Endothelial cell of umbilical vein (primary cell): ENCODE data around the gene FHIT. TPM values are rescaled to one million over a fixed set of nuclear protein-coding genes. Genes with fewer than 3 reads are reported as not detected.

Experiments used
- BruUV-seq: library from RNA; stranded (reverse); fragments of 400-500 nt; replicated peaks from 2 replicates; lab custom pipeline; 2021; lab: Mats Ljungman, UMichigan
- CTCF ChIA-PET: fragments of 300-600, 350-600 bp; sonication (Branson Sonifier 250); formaldehyde crosslinking; loops from one replicate; lab custom pipeline; 2021; ENCODE audit warnings: antibody characterized with exemption, inconsistent platforms; lab: Charles Lee
- POLR2A ChIA-PET: fragments of 300-600, 350-600 bp; sonication (Branson Sonifier 250); formaldehyde crosslinking; loops from one replicate; lab custom pipeline; 2021; ENCODE audit warnings: antibody characterized with exemption, inconsistent platforms; lab: Charles Lee
- DNase-seq: peaks from one replicate; pipeline ENCODE4 v3.0.0-alpha.2; 2011; ENCODE audit warnings: low read depth, low spot score
- FAIRE-seq: peaks from 2 replicates; lab custom pipeline; 2011; peaks lifted over from hg19 to GRCh38; lab: Jason Lieb, UNC
- H2AFZ ChIP-seq: 2 replicates; pipeline ENCODE4 v1.6.0; 2012; ENCODE audit warnings: low read depth, low read length, control low read depth, inconsistent platforms
- H3K27ac ChIP-seq: 2 replicates; pipeline ENCODE4 v1.5.1; 2011; ENCODE audit warnings: low read depth, mild to moderate bottlenecking, control low read depth, low read length, moderate library complexity; ENCODE audit not compliant: insufficient read depth
- H3K27me3 ChIP-seq, 2 experiments: 2 replicates each; pipeline versions ENCODE4 v1.6.0 to v1.6.1; 2011; ENCODE audit warnings: low read length in 2 of 2, mixed read lengths in 1 of 2; ENCODE audit not compliant: control insufficient read depth in 2 of 2, insufficient read depth in 2 of 2
- H3K36me3 ChIP-seq, 2 experiments: 2 replicates in 1 of 2; 3 replicates in 1 of 2; pipeline ENCODE4 v1.5.1; 2011; ENCODE audit warnings: low read length in 2 of 2, mild to moderate bottlenecking in 1 of 2, moderate library complexity in 1 of 2; ENCODE audit not compliant: control insufficient read depth in 2 of 2, insufficient read depth in 2 of 2; ENCODE audit errors: extremely low read depth in 1 of 2
- H3K4me1 ChIP-seq: 3 replicates; pipeline ENCODE4 v1.5.1; 2011; ENCODE audit warnings: mild to moderate bottlenecking, low read length; ENCODE audit not compliant: control insufficient read depth, insufficient read depth; ENCODE audit errors: extremely low read depth
- H3K4me2 ChIP-seq: 2 replicates; pipeline ENCODE4 v1.6.1; 2011; ENCODE audit warnings: low read length, control low read depth, mixed read lengths; ENCODE audit not compliant: insufficient read depth
- H3K4me3 ChIP-seq, 3 experiments: fragments of 200-600 bp in 1 of 3; sonication (generic), shearing (Covaris generic) in 1 of 3; replicated peaks in 1 of 3; 2 replicates each; pipeline ENCODE4 v1.5.1; 2011 to 2016; ENCODE audit warnings: control low read depth in 3 of 3, low read length in 3 of 3, mild to moderate bottlenecking in 2 of 3, inconsistent platforms in 1 of 3, low read depth in 1 of 3, moderate library complexity in 1 of 3; ENCODE audit not compliant: insufficient read depth in 1 of 3
- H3K79me2 ChIP-seq: 2 replicates; pipeline ENCODE4 v1.6.0; 2012; ENCODE audit warnings: low read length, inconsistent platforms; ENCODE audit not compliant: control insufficient read depth, insufficient read depth
- H3K9ac ChIP-seq: replicated peaks from 2 replicates; pipeline ENCODE3; 2011; ENCODE audit warnings: low read length, control low read depth; ENCODE audit not compliant: insufficient read depth; ENCODE audit errors: extremely low read depth
- H3K9me1 ChIP-seq: replicated peaks from 3 replicates; pipeline ENCODE4 v1.6.0; 2011; ENCODE audit warnings: mild to moderate bottlenecking, low read length; ENCODE audit not compliant: control insufficient read depth, insufficient read depth; ENCODE audit errors: extremely low read depth
- H3K9me3 ChIP-seq: replicated peaks from 2 replicates; pipeline ENCODE4 v1.5.1; 2012; ENCODE audit warnings: low read length, inconsistent platforms; ENCODE audit not compliant: control insufficient read depth, insufficient read depth
- H4K20me1 ChIP-seq: replicated peaks from 2 replicates; pipeline ENCODE3; 2011; ENCODE audit warnings: mild to moderate bottlenecking, low read length; ENCODE audit not compliant: control insufficient read depth, insufficient read depth; ENCODE audit errors: extremely low read depth
- CTCF ChIP-seq, 2 donors: IDR thresholded peaks; 1 replicate in 1 of 2; 2 replicates in 1 of 2; pipeline ENCODE4 v1.5.1; 2011; ENCODE audit warnings: low read length in 2 of 2, mild to moderate bottlenecking in 2 of 2, moderate library complexity in 2 of 2, control low read depth in 1 of 2, inconsistent platforms in 1 of 2, low read depth in 1 of 2; ENCODE audit not compliant: insufficient read depth in 1 of 2; ENCODE audit errors: extremely low read depth in 1 of 2
- EZH2 ChIP-seq: IDR thresholded peaks from 2 replicates; pipeline ENCODE4 v1.6.1; 2012; ENCODE audit warnings: borderline replicate concordance, low read depth, mild to moderate bottlenecking, moderate library complexity, low read length, inconsistent platforms; ENCODE audit not compliant: severe bottlenecking
- FOS ChIP-seq: IDR thresholded peaks from 2 replicates; pipeline ENCODE4 v1.6.1; 2011; ENCODE audit warnings: mild to moderate bottlenecking, low read length, moderate library complexity, borderline replicate concordance; ENCODE audit not compliant: insufficient read depth
- GATA2 ChIP-seq: IDR thresholded peaks from 2 replicates; pipeline ENCODE4 v1.7.0; 2011; ENCODE audit warnings: low read depth, mild to moderate bottlenecking, moderate library complexity, mixed read lengths, low read length; ENCODE audit not compliant: insufficient read length, insufficient read depth
- JUN ChIP-seq: IDR thresholded peaks from 2 replicates; pipeline ENCODE4 v1.6.1; 2011; ENCODE audit warnings: borderline replicate concordance, low read depth; ENCODE audit not compliant: insufficient read length, insufficient read depth
- MAX ChIP-seq: IDR thresholded peaks from 2 replicates; pipeline ENCODE4 v1.6.1; 2011; ENCODE audit not compliant: insufficient read depth, insufficient read length
- MYC ChIP-seq: IDR thresholded peaks from one replicate; pipeline ENCODE4 v1.6.1; 2011; ENCODE audit warnings: mild to moderate bottlenecking, low read depth, low read length
- POLR2A ChIP-seq: IDR thresholded peaks from 2 replicates; pipeline ENCODE4 v1.6.1; 2012; ENCODE audit warnings: low read depth, mild to moderate bottlenecking, control low read depth, low read length
- POLR2AphosphoS5 ChIP-seq: IDR thresholded peaks from 2 replicates; pipeline ENCODE4 v1.6.1; 2012; ENCODE audit warnings: low read depth, mild to moderate bottlenecking, control low read depth, low read length, moderate library complexity; ENCODE audit not compliant: insufficient read depth
- dilution Hi-C: fragments of 300-500 bp; cut with MboI; formaldehyde crosslinking; loops from one replicate; pipeline ENCODE4 v1.15.0; 2019; ENCODE audit warnings: low sequenced_read_pairs; ENCODE audit not compliant: extremely low pct_ligation_motif_present
- intact Hi-C: fragments of 100-400 bp; cut with micrococcal nuclease; formaldehyde crosslinking; loops from one replicate; pipeline ENCODE4 v1.10.0; 2022
- polyA plus RNA-seq, 4 experiments: library from polyadenylated mRNA; depleted of rRNA in 3 of 4; stranded (reverse) in 3 of 4; unstranded in 1 of 4; fragments of >200 nt; gene quantifications; 2 replicates each; pipeline versions ENCODE4 v1.2.1 to v1.2.3, GENCODE V29; 2011 to 2012; ENCODE audit warnings: missing spikeins in 1 of 4
- total RNA-seq: library from RNA; stranded (reverse); gene quantifications from 2 replicates; pipeline ENCODE4 v1.2.3, GENCODE V29; 2021

The FHIT gene
- total and polyA plus RNA-seq, 2 donors (not counting 3 experiments of a cell fraction or from before 2014, with no cell fraction given), result 0.47 to 2.2 TPM

DNA sequence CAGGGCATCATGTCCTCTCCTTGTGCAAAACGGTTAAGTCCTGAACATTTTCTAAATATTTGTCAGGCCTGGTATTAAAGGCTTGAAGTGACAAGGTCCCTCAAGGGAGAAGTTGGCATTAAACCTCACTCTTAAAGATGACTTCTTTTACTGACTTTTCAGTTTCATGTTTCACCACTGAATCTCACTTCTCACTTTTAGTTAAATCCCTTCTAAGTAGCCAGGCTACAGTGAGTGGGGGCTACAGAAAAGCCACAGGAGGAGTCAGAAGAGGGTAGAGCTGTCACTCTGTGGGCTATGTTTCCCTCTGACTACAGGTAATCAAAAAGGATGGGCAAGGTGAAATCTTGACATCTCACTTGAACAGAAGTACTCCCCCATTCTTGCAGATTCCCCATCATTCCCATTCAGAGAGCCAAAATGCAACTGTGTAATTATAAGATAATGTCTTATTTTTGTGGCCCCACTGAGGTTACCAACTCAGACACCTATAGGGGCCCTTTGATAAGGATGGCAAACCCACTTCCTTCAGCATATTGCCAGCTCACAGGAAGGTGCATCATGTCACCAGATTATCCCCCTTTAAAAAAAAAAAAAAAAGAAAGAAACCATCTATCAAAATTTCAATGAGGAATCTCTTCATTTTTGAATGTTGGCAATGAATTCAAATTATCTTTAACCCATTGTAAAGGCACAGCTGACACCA lies 1411.3 kb downstream of the FHIT start:
- no peak overlapping the region for H3K4me3 ChIP-seq
- H2AFZ ChIP-seq, result no peak overlapping the region
- intact Hi-C loops, result no loop called here
- DNase-seq (no peak), FAIRE-seq (no peak)
- H3K36me3 ChIP-seq, result no peaks in the 10 kb centered on the region
- H3K27ac ChIP-seq, result no peak overlapping the region
- no peaks in the 10 kb centered on the region for H4K20me1 ChIP-seq
- no peaks in the 10 kb centered on the region for H3K79me2 ChIP-seq
- no TSS peak for BruUV-seq
- H3K9me3 ChIP-seq, result peaks cover 2% of the 10 kb centered on the region
- no peaks in the 10 kb centered on the region for H3K9me1 ChIP-seq
- H3K9ac ChIP-seq, result no peak overlapping the region
- H3K4me1 ChIP-seq, result no peaks in the 10 kb centered on the region
- POLR2A ChIA-PET, result no interaction called here
- TF ChIP-seq POLR2A (no peak), MAX (no peak), MYC (no peak), JUN (no peak), FOS (no peak), EZH2 (no peak), GATA2 (no peak), POLR2AphosphoS5 (no peak), CTCF (IDR thresholded peaks at IDR 0.05; ENCODE audit: extremely low read depth in 1 of 2, insufficient read depth in 1 of 2, low read depth in 1 of 2, low read length in 2 of 2) (no peak)
- dilution Hi-C loops, result no loop called here
- no peaks in the 10 kb centered on the region for H3K27me3 ChIP-seq
- CTCF ChIA-PET, result no interaction called here
- no peak overlapping the region for H3K4me2 ChIP-seq
